ENCODE measurements around the gene PRCC. TPM values are rescaled to one million over a fixed set of nuclear protein-coding genes. Genes with fewer than 3 reads are reported as not detected.

Gene PRCC
- total and polyA plus RNA-seq, 8 donors, result 24.0 to 93.0 (median 41.0) TPM

- Histone ChIP-seq H3K27ac (peak overlapping the region in 1 of 5 donors; percentile 48), H3K9me3 (no peaks in the 10 kb centered on the region), H3K4me1 (peaks cover 0 to 28% (median 13%) of the 10 kb centered on the region in 4 donors), H3K27me3 (no peaks in the 10 kb centered on the region), H3K4me3 (no peak overlapping the region), H3K36me3 (peaks cover 4 to 9% (median 6%) of the 10 kb centered on the region in 4 donors)
- intact Hi-C loops (cut with DNase I; ENCODE audit: low total_unique reads), result no loop called here
- WGBS, 5 donors, result 73 to 89% (median 81%) methylated on average over 7 of the region's 7 CpGs
- peak in 1 of 2 donors; percentile 36 for DNase-seq
- TF ChIP-seq POLR2AphosphoS5 (IDR thresholded peaks at IDR 0.05) (no peak), POLR2A (IDR thresholded peaks at IDR 0.05) (no peak), CTCF (IDR thresholded peaks at IDR 0.05) (no peak), EP300 (IDR thresholded peaks at IDR 0.05) (no peak)
Observed at GRCh38 chr1:156806512-156807440, 39.4 kb downstream of the PRCC start.

GRCh38 chr1:156807627-156808026 is 40.3 kb downstream of the PRCC start:
- intact Hi-C loops (cut with DNase I; ENCODE audit: low total_unique reads), result no loop called here
- Histone ChIP-seq H3K27me3 (peaks cover 0 to 4% (median 0%) of the 10 kb centered on the region in 3 donors), H3K36me3 (peaks cover 0 to under 1% (median 0%) of the 10 kb centered on the region in 4 donors), H3K27ac (no peak overlapping the region), H3K4me1 (peaks cover 0 to 28% (median 13%) of the 10 kb centered on the region in 4 donors), H3K9me3 (no peaks in the 10 kb centered on the region), H3K4me3 (no peak overlapping the region)
- TF ChIP-seq POLR2A (IDR thresholded peaks at IDR 0.05), result no peak
- no peak for TF ChIP-seq POLR2AphosphoS5 (IDR thresholded peaks at IDR 0.05)
- TF ChIP-seq CTCF (IDR thresholded peaks at IDR 0.05), result no peak
- no peak for TF ChIP-seq EP300 (IDR thresholded peaks at IDR 0.05)
- 81 to 97% (median 87%) methylated on average over 2 of the region's 2 CpGs for WGBS, 5 donors
- DNase-seq, result no peak

- Histone ChIP-seq H3K4me1 (peaks cover 2 to 34% (median 17%) of the 10 kb centered on the region in 4 donors), H3K9me3 (no peaks in the 10 kb centered on the region), H3K27me3 (peaks cover 0 to 6% (median 0%) of the 10 kb centered on the region in 3 donors), H3K36me3 (no peaks in the 10 kb centered on the region), H3K27ac (no peak overlapping the region), H3K4me3 (no peak overlapping the region)
- intact Hi-C loops (cut with DNase I; ENCODE audit: low total_unique reads), result no loop called here
- TF ChIP-seq EP300 (IDR thresholded peaks at IDR 0.05) (no peak), CTCF (IDR thresholded peaks at IDR 0.05) (no peak), POLR2AphosphoS5 (IDR thresholded peaks at IDR 0.05) (no peak), POLR2A (IDR thresholded peaks at IDR 0.05) (no peak)
- WGBS, 5 donors, result 89 to 93% (median 90%) methylated on average over 16 of the region's 16 CpGs
- DNase-seq, result no peak
Observed at GRCh38 chr1:156808186-156809030, 41.1 kb downstream of the PRCC start.

GRCh38 chr1:156809281-156809680 is 41.9 kb downstream of the PRCC start:
- Histone ChIP-seq H3K27ac (no peak overlapping the region), H3K4me3 (no peak overlapping the region), H3K4me1 (peaks cover 11 to 40% (median 24%) of the 10 kb centered on the region in 4 donors), H3K36me3 (no peaks in the 10 kb centered on the region), H3K27me3 (peaks cover 0 to 15% (median 0%) of the 10 kb centered on the region in 3 donors), H3K9me3 (no peaks in the 10 kb centered on the region)
- TF ChIP-seq CTCF (IDR thresholded peaks at IDR 0.05), result no peak
- no peak for TF ChIP-seq POLR2AphosphoS5 (IDR thresholded peaks at IDR 0.05)
- no peak for TF ChIP-seq POLR2A (IDR thresholded peaks at IDR 0.05)
- no peak for TF ChIP-seq EP300 (IDR thresholded peaks at IDR 0.05)
- intact Hi-C loops (cut with DNase I; ENCODE audit: low total_unique reads), result no loop called here
- 93 to 98% (median 95%) methylated on average over 10 of the region's 10 CpGs for WGBS, 5 donors
- DNase-seq, result no peak
